Endothelial cell of umbilical vein (primary cell): Measurements from ENCODE around the gene PTGDS. TPM values are rescaled to one million over a fixed set of nuclear protein-coding genes. Genes with fewer than 3 reads are reported as not detected.

Source experiments
- BruUV-seq: library from RNA; stranded (reverse); fragments of 400-500 nt; replicated peaks from 2 replicates; lab custom pipeline; 2021; lab: Mats Ljungman, UMichigan
- CTCF ChIA-PET: fragments of 300-600, 350-600 bp; sonication (Branson Sonifier 250); formaldehyde crosslinking; loops from one replicate; lab custom pipeline; 2021; ENCODE audit warnings: antibody characterized with exemption, inconsistent platforms; lab: Charles Lee
- POLR2A ChIA-PET: fragments of 300-600, 350-600 bp; sonication (Branson Sonifier 250); formaldehyde crosslinking; loops from one replicate; lab custom pipeline; 2021; ENCODE audit warnings: antibody characterized with exemption, inconsistent platforms; lab: Charles Lee
- DNase-seq: peaks from one replicate; pipeline ENCODE4 v3.0.0-alpha.2; 2011; ENCODE audit warnings: low read depth, low spot score
- FAIRE-seq: peaks from 2 replicates; lab custom pipeline; 2011; peaks lifted over from hg19 to GRCh38; lab: Jason Lieb, UNC
- H2AFZ ChIP-seq: 2 replicates; pipeline ENCODE4 v1.6.0; 2012; ENCODE audit warnings: low read depth, low read length, control low read depth, inconsistent platforms
- H3K27ac ChIP-seq: 2 replicates; pipeline ENCODE4 v1.5.1; 2011; ENCODE audit warnings: low read depth, mild to moderate bottlenecking, control low read depth, low read length, moderate library complexity; ENCODE audit not compliant: insufficient read depth
- H3K27me3 ChIP-seq, 2 experiments: 2 replicates each; pipeline versions ENCODE4 v1.6.0 to v1.6.1; 2011; ENCODE audit warnings: low read length in 2 of 2, mixed read lengths in 1 of 2; ENCODE audit not compliant: control insufficient read depth in 2 of 2, insufficient read depth in 2 of 2
- H3K36me3 ChIP-seq, 2 experiments: 2 replicates in 1 of 2; 3 replicates in 1 of 2; pipeline ENCODE4 v1.5.1; 2011; ENCODE audit warnings: low read length in 2 of 2, mild to moderate bottlenecking in 1 of 2, moderate library complexity in 1 of 2; ENCODE audit not compliant: control insufficient read depth in 2 of 2, insufficient read depth in 2 of 2; ENCODE audit errors: extremely low read depth in 1 of 2
- H3K4me1 ChIP-seq: 3 replicates; pipeline ENCODE4 v1.5.1; 2011; ENCODE audit warnings: mild to moderate bottlenecking, low read length; ENCODE audit not compliant: control insufficient read depth, insufficient read depth; ENCODE audit errors: extremely low read depth
- H3K4me2 ChIP-seq: 2 replicates; pipeline ENCODE4 v1.6.1; 2011; ENCODE audit warnings: low read length, control low read depth, mixed read lengths; ENCODE audit not compliant: insufficient read depth
- H3K4me3 ChIP-seq, 3 experiments: fragments of 200-600 bp in 1 of 3; sonication (generic), shearing (Covaris generic) in 1 of 3; replicated peaks in 1 of 3; 2 replicates each; pipeline ENCODE4 v1.5.1; 2011 to 2016; ENCODE audit warnings: control low read depth in 3 of 3, low read length in 3 of 3, mild to moderate bottlenecking in 2 of 3, inconsistent platforms in 1 of 3, low read depth in 1 of 3, moderate library complexity in 1 of 3; ENCODE audit not compliant: insufficient read depth in 1 of 3
- H3K79me2 ChIP-seq: 2 replicates; pipeline ENCODE4 v1.6.0; 2012; ENCODE audit warnings: low read length, inconsistent platforms; ENCODE audit not compliant: control insufficient read depth, insufficient read depth
- H3K9ac ChIP-seq: replicated peaks from 2 replicates; pipeline ENCODE3; 2011; ENCODE audit warnings: low read length, control low read depth; ENCODE audit not compliant: insufficient read depth; ENCODE audit errors: extremely low read depth
- H3K9me1 ChIP-seq: replicated peaks from 3 replicates; pipeline ENCODE4 v1.6.0; 2011; ENCODE audit warnings: mild to moderate bottlenecking, low read length; ENCODE audit not compliant: control insufficient read depth, insufficient read depth; ENCODE audit errors: extremely low read depth
- H3K9me3 ChIP-seq: replicated peaks from 2 replicates; pipeline ENCODE4 v1.5.1; 2012; ENCODE audit warnings: low read length, inconsistent platforms; ENCODE audit not compliant: control insufficient read depth, insufficient read depth
- H4K20me1 ChIP-seq: replicated peaks from 2 replicates; pipeline ENCODE3; 2011; ENCODE audit warnings: mild to moderate bottlenecking, low read length; ENCODE audit not compliant: control insufficient read depth, insufficient read depth; ENCODE audit errors: extremely low read depth
- EZH2 ChIP-seq: IDR thresholded peaks from 2 replicates; pipeline ENCODE4 v1.6.1; 2012; ENCODE audit warnings: borderline replicate concordance, low read depth, mild to moderate bottlenecking, moderate library complexity, low read length, inconsistent platforms; ENCODE audit not compliant: severe bottlenecking
- FOS ChIP-seq: IDR thresholded peaks from 2 replicates; pipeline ENCODE4 v1.6.1; 2011; ENCODE audit warnings: mild to moderate bottlenecking, low read length, moderate library complexity, borderline replicate concordance; ENCODE audit not compliant: insufficient read depth
- GATA2 ChIP-seq: IDR thresholded peaks from 2 replicates; pipeline ENCODE4 v1.7.0; 2011; ENCODE audit warnings: low read depth, mild to moderate bottlenecking, moderate library complexity, mixed read lengths, low read length; ENCODE audit not compliant: insufficient read length, insufficient read depth
- JUN ChIP-seq: IDR thresholded peaks from 2 replicates; pipeline ENCODE4 v1.6.1; 2011; ENCODE audit warnings: borderline replicate concordance, low read depth; ENCODE audit not compliant: insufficient read length, insufficient read depth
- MYC ChIP-seq: IDR thresholded peaks from one replicate; pipeline ENCODE4 v1.6.1; 2011; ENCODE audit warnings: mild to moderate bottlenecking, low read depth, low read length
- POLR2A ChIP-seq: IDR thresholded peaks from 2 replicates; pipeline ENCODE4 v1.6.1; 2012; ENCODE audit warnings: low read depth, mild to moderate bottlenecking, control low read depth, low read length
- POLR2AphosphoS5 ChIP-seq: IDR thresholded peaks from 2 replicates; pipeline ENCODE4 v1.6.1; 2012; ENCODE audit warnings: low read depth, mild to moderate bottlenecking, control low read depth, low read length, moderate library complexity; ENCODE audit not compliant: insufficient read depth
- dilution Hi-C: fragments of 300-500 bp; cut with MboI; formaldehyde crosslinking; loops from one replicate; pipeline ENCODE4 v1.15.0; 2019; ENCODE audit warnings: low sequenced_read_pairs; ENCODE audit not compliant: extremely low pct_ligation_motif_present
- intact Hi-C: fragments of 100-400 bp; cut with micrococcal nuclease; formaldehyde crosslinking; loops from one replicate; pipeline ENCODE4 v1.10.0; 2022
- polyA plus RNA-seq, 4 experiments: library from polyadenylated mRNA; depleted of rRNA in 3 of 4; stranded (reverse) in 3 of 4; unstranded in 1 of 4; fragments of >200 nt; gene quantifications; 2 replicates each; pipeline versions ENCODE4 v1.2.1 to v1.2.3, GENCODE V29; 2011 to 2012; ENCODE audit warnings: missing spikeins in 1 of 4
- total RNA-seq: library from RNA; stranded (reverse); gene quantifications from 2 replicates; pipeline ENCODE4 v1.2.3, GENCODE V29; 2021
- TF ChIP-seq, protein P1 (sequence below): IDR thresholded peaks from 2 replicates; pipeline ENCODE4 v1.6.1; 2011; ENCODE audit not compliant: insufficient read depth, insufficient read length
- TF ChIP-seq, protein P2 (sequence below), 2 donors: IDR thresholded peaks; 1 replicate in 1 of 2; 2 replicates in 1 of 2; pipeline ENCODE4 v1.5.1; 2011; ENCODE audit warnings: low read length in 2 of 2, mild to moderate bottlenecking in 2 of 2, moderate library complexity in 2 of 2, control low read depth in 1 of 2, inconsistent platforms in 1 of 2, low read depth in 1 of 2; ENCODE audit not compliant: insufficient read depth in 1 of 2; ENCODE audit errors: extremely low read depth in 1 of 2

PTGDS gene
- total and polyA plus RNA-seq, 2 donors (not counting 3 experiments of a cell fraction or from before 2014, with no cell fraction given) = not detected

- Histone ChIP-seq H3K4me3 (no peak overlapping the region), H2AFZ (no peak overlapping the region), H3K27ac (no peak overlapping the region), H3K4me1 (peaks cover 32% of the 10 kb centered on the region), H3K9me1 (no peaks in the 10 kb centered on the region), H3K9ac (no peak overlapping the region), H4K20me1 (no peaks in the 10 kb centered on the region), H3K36me3 (no peaks in the 10 kb centered on the region), H3K79me2 (peaks cover 9% of the 10 kb centered on the region), H3K27me3 (no peaks in the 10 kb centered on the region), H3K4me2 (no peak overlapping the region), H3K9me3 (no peaks in the 10 kb centered on the region)
- POLR2A ChIA-PET = no interaction called here
- intact Hi-C loops = loop anchor here (5.0 kb wide), 1 partner anchor 154 kb away; the partner anchor contains the start of gene AJM1
- BruUV-seq = no TSS peak
- dilution Hi-C loops = no loop called here
- peak; percentile 13 for DNase-seq
- FAIRE-seq = peak; percentile 37
- CTCF ChIA-PET = interaction anchor here (0.5 to 1.9 kb wide), 7 partner anchors 15 to 110 kb away, joined by 3 to 16 read pairs (median 4); partner anchors contain the start of gene TRAF2
- TF ChIP-seq MYC = no peak
- TF ChIP-seq, protein P1, sequence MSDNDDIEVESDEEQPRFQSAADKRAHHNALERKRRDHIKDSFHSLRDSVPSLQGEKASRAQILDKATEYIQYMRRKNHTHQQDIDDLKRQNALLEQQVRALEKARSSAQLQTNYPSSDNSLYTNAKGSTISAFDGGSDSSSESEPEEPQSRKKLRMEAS = no peak
- peak; percentile 28 for TF ChIP-seq POLR2A
Measured at GRCh38 chr9:136995772-136996311, 18.5 kb downstream of the PTGDS start.

DNA sequence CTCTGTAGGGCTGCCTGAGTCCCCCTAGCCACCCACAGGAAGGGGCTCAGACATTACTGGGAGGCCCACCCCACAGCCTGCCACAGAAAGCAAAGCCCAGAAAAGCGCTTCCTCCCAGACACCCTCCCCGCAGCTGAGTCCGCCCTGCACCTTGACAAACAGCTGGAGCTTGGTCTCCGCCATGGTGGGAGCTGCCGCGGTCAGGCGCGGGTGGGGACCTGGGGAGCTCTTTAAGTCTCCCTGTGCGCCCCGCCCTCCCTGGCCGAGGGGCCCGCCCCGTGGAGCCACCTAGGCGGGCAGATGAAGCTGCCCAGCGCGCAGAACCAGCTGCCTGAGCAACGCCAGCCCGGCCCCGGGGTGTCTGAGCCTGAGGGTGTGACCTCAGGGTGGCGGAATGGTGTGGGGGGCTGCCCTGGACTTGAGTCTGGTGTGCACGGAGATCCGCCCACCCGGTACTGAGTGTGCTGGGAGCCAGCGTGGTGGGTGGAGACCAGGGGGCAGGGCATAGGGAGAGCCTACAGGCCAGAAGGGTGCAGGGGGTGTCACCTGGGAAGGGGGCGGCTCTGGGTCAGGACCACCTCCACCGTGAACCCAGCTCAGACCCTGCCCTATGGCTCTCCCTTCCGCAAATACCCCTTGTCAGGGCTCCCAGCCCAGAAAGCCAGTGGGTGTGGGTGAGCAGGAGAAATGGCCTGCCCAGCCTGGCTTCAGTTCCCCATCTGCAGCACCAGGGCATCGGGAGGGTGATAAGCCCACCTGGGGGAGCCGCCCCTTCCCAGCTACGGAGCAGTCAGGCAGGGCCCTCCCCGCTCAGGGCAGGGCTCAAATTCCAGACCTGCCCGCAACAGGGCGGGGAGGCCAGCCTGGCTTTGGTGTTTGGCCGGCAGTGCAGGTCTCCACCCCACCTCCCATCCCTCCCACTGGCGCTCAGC, 19.3 kb downstream of the PTGDS start, which contains the start of gene CLIC3:
CLIC3 (minus strand) TSS at position 208 of the 932 bp plus-strand sequence; CDS start at position 183, 25 bp downstream.
- Histone ChIP-seq H3K9me1 (no peaks in the 10 kb centered on the region), H2AFZ (no peak within 1 kb of the TSS), H3K27ac (peak within 1 kb of the TSS; percentile 33), H3K4me3 (no peak within 1 kb of the TSS), H3K9me3 (no peaks in the 10 kb centered on the region), H3K27me3 (no peaks in the 10 kb centered on the region), H3K4me2 (peak within 1 kb of the TSS; percentile 6), H3K36me3 (no peaks in the 10 kb centered on the region), H3K4me1 (peaks cover 32% of the 10 kb centered on the region), H3K79me2 (peaks cover 9% of the 10 kb centered on the region), H3K9ac (no peak within 1 kb of the TSS), H4K20me1 (no peaks in the 10 kb centered on the region)
- DNase-seq = no peak
- CTCF ChIA-PET = interaction anchor here (0.8 to 2.7 kb wide), 9 partner anchors 15 to 154 kb away, joined by 3 to 27 read pairs (median 8); partner anchors contain the start of genes AJM1 and NPDC1
- dilution Hi-C loops (no loop called here), intact Hi-C loops (loop anchor here (5.0 kb wide), 1 partner anchor 154 kb away; the partner anchor contains the start of gene AJM1)
- peak; percentile 28 for FAIRE-seq
- POLR2A ChIA-PET = no interaction called here
- no TSS peak for BruUV-seq
- no peak for TF ChIP-seq POLR2A
- TF ChIP-seq POLR2AphosphoS5 = no peak
- TF ChIP-seq FOS = no peak
- TF ChIP-seq EZH2 = no peak
- TF ChIP-seq, protein P1 = no peak
- TF ChIP-seq GATA2 = no peak
- no peak for TF ChIP-seq JUN
- TF ChIP-seq, protein P2, sequence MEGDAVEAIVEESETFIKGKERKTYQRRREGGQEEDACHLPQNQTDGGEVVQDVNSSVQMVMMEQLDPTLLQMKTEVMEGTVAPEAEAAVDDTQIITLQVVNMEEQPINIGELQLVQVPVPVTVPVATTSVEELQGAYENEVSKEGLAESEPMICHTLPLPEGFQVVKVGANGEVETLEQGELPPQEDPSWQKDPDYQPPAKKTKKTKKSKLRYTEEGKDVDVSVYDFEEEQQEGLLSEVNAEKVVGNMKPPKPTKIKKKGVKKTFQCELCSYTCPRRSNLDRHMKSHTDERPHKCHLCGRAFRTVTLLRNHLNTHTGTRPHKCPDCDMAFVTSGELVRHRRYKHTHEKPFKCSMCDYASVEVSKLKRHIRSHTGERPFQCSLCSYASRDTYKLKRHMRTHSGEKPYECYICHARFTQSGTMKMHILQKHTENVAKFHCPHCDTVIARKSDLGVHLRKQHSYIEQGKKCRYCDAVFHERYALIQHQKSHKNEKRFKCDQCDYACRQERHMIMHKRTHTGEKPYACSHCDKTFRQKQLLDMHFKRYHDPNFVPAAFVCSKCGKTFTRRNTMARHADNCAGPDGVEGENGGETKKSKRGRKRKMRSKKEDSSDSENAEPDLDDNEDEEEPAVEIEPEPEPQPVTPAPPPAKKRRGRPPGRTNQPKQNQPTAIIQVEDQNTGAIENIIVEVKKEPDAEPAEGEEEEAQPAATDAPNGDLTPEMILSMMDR (IDR thresholded peaks at IDR 0.05; ENCODE audit: extremely low read depth in 1 of 2, insufficient read depth in 1 of 2, low read depth in 1 of 2, low read length in 2 of 2) = no peak
- TF ChIP-seq MYC = no peak
